Measurements from ENCODE around the gene LRRC31.

GRCh38 chr3:169836942-169837275, 32.8 kb downstream of the LRRC31 start:
- no peak for TF ChIP-seq CTCF (IDR thresholded peaks at IDR 0.05)
- no peak for TF ChIP-seq POLR2A (IDR thresholded peaks at IDR 0.05)
